ENCODE measurements around the gene UBE2E3.

DNA sequence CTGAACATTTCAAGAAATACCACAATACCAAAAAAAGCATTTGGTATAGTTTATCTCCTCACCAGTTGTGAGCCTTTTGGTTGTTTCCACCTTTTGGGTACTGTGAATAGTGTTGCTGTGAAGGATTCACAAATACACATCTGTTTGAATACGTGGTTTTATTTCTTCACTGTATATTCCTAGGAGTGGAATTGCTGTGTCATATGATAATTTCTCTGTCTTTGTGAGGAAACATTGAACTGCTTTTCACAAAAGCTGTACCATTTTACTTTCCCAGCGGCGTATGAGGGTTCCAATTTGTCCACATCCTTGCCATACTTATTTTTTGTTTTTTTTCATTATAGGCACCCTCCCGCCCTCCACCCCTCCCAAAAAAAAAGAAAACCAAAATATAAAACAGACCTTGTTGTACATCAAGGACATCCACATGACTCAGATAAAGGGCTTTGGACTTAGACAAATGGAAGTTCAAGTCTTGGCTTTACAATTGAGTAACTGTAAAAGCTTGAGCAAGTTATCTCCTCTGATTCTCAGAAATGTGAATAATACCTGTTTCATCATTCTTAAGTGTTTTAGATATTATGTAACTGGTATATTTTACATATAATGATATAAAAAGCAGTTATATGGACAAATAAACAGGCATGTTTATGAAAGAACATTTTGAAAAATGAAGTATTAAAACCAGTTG is 19.0 kb downstream of the UBE2E3 start:
- no peak for TF ChIP-seq POLR2A (IDR thresholded peaks at IDR 0.05; ENCODE audit: low read length)
- TF ChIP-seq GATA1 (IDR thresholded peaks at IDR 0.05; ENCODE audit: low read depth, low read length) = no peak

All from erythroblast (primary cell).